SHP77 treated with DMSO at 0.1 percent for 48 hours (cell line): Measurements from ENCODE around the gene CPE.
"Not testable (repeated sequence)": the region's sequence is repeated elsewhere in the genome, so short reads cannot be mapped to it uniquely, and the experiment has no call there.

ENCODE experiments used
- DNase-seq: peaks from one replicate; lab custom pipeline; 2025; lab: John Stamatoyannopoulos, UW

CPE gene

GRCh38 chr4:165404696-165405095 lies 25.9 kb downstream of the CPE start:
- DNase-seq: no peak

GRCh38 chr4:165410214-165410613 lies 31.4 kb downstream of the CPE start:
- DNase-seq: no peak

- no peak for DNase-seq
These were observed 37.1 kb downstream of the CPE start for GRCh38 chr4:165415910-165416309.

GRCh38 chr4:165418073-165418472 lies 39.3 kb downstream of the CPE start:
- no peak for DNase-seq

- DNase-seq: no peak
These were observed 46.8 kb downstream of the CPE start for GRCh38 chr4:165425629-165426028.

- DNase-seq: no peak
These were observed 47.5 kb downstream of the CPE start for GRCh38 chr4:165426331-165426730.

GRCh38 chr4:165426823-165427222 lies 48.0 kb downstream of the CPE start:
- DNase-seq: no peak

GRCh38 chr4:165428957-165429356 lies 50.1 kb downstream of the CPE start:
- DNase-seq: no peak

GRCh38 chr4:165433529-165433928 lies 54.7 kb downstream of the CPE start:
- DNase-seq: no peak

GRCh38 chr4:165437691-165438090 lies 58.9 kb downstream of the CPE start:
- DNase-seq: no peak

- DNase-seq: no peak
These were observed 60.5 kb downstream of the CPE start for GRCh38 chr4:165439344-165439743.

GRCh38 chr4:165439981-165440380 lies 61.2 kb downstream of the CPE start:
- no peak for DNase-seq

- no peak for DNase-seq
These were observed 61.8 kb downstream of the CPE start for GRCh38 chr4:165440415-165441158.

- no peak for DNase-seq
These were observed 64.5 kb downstream of the CPE start for GRCh38 chr4:165443276-165443675.

- DNase-seq: no peak
These were observed 69.9 kb downstream of the CPE start for GRCh38 chr4:165448700-165449099.

- DNase-seq: no peak
These were observed 70.5 kb downstream of the CPE start for GRCh38 chr4:165449333-165449732.

GRCh38 chr4:165450871-165451270 lies 72.1 kb downstream of the CPE start:
- no peak for DNase-seq

- not testable (repeated sequence) for DNase-seq
These were observed 74.3 kb downstream of the CPE start for GRCh38 chr4:165453140-165453539.

- DNase-seq: no peak
These were observed 75.6 kb downstream of the CPE start for GRCh38 chr4:165454426-165454825.

- no peak for DNase-seq
These were observed 79.0 kb downstream of the CPE start for GRCh38 chr4:165457793-165458192.

GRCh38 chr4:165458471-165458870 lies 79.7 kb downstream of the CPE start:
- DNase-seq: no peak

GRCh38 chr4:165461159-165461821 lies 82.5 kb downstream of the CPE start:
- DNase-seq: no peak

GRCh38 chr4:165462009-165462408 lies 83.2 kb downstream of the CPE start:
- DNase-seq: no peak

GRCh38 chr4:165464376-165464775 lies 85.6 kb downstream of the CPE start:
- DNase-seq: no peak
